CD14-positive monocyte (primary cell): Measurements from ENCODE around the gene MRPS16. TPM values are rescaled to one million over a fixed set of nuclear protein-coding genes. Genes with fewer than 3 reads are reported as not detected.

ENCODE experiments used
- DNase-seq, 3 donors: peaks; one replicate each; pipeline ENCODE4 v3.0.0-alpha.2; 2011 to 2022
- H2AFZ ChIP-seq: 2 replicates; pipeline ENCODE4 v1.6.0; 2012; ENCODE audit warnings: mild to moderate bottlenecking, low read depth, low read length, inconsistent platforms; ENCODE audit not compliant: insufficient read depth, poor library complexity, severe bottlenecking
- H3K27ac ChIP-seq, 2 donors: 1 replicate in 1 of 2; 2 replicates in 1 of 2; pipeline ENCODE4 v1.5.1; 2012 to 2013; ENCODE audit warnings: low read length in 2 of 2, control low read depth in 1 of 2, inconsistent platforms in 1 of 2, low read depth in 1 of 2, mild to moderate bottlenecking in 1 of 2
- H3K27me3 ChIP-seq, 2 donors: one replicate each; pipeline versions ENCODE4 v1.6.0 to v1.6.1; 2011 to 2013; ENCODE audit warnings: low read length in 2 of 2; ENCODE audit not compliant: control insufficient read depth in 2 of 2, insufficient read depth in 2 of 2
- H3K36me3 ChIP-seq, 2 donors: replicated peaks in 1 of 2; 1 replicate in 1 of 2; 2 replicates in 1 of 2; pipeline versions ENCODE4 v1.5.1 to v1.6.1; 2012 to 2013; ENCODE audit warnings: low read length in 2 of 2, control low read depth in 1 of 2, inconsistent platforms in 1 of 2, mild to moderate bottlenecking in 1 of 2; ENCODE audit not compliant: insufficient read depth in 2 of 2, control insufficient read depth in 1 of 2
- H3K4me1 ChIP-seq, 2 donors: 1 replicate in 1 of 2; 2 replicates in 1 of 2; pipeline versions ENCODE4 v1.5.1 to v1.6.1; 2012 to 2013; ENCODE audit warnings: low read length in 2 of 2, control low read depth in 1 of 2, inconsistent platforms in 1 of 2, mild to moderate bottlenecking in 1 of 2, moderate library complexity in 1 of 2; ENCODE audit not compliant: insufficient read depth in 2 of 2, control insufficient read depth in 1 of 2
- H3K4me2 ChIP-seq: replicated peaks from 2 replicates; pipeline ENCODE3; 2012; ENCODE audit warnings: low read length, moderate library complexity, mild to moderate bottlenecking; ENCODE audit not compliant: poor library complexity, severe bottlenecking; ENCODE audit errors: extremely low read depth
- H3K4me3 ChIP-seq, 3 experiments: fragments of 200-600 bp in 1 of 3; sonication (generic) in 1 of 3; replicated peaks in 1 of 3; 1 replicate in 2 of 3; 2 replicates in 1 of 3; pipeline ENCODE4 v1.5.1; 2011 to 2013; ENCODE audit warnings: low read length in 3 of 3, mild to moderate bottlenecking in 3 of 3, control low read depth in 2 of 3, low read depth in 2 of 3, inconsistent platforms in 1 of 3, moderate library complexity in 1 of 3
- H3K79me2 ChIP-seq: 2 replicates; pipeline ENCODE4 v1.6.0; 2012; ENCODE audit warnings: mild to moderate bottlenecking, control low read depth, inconsistent platforms, low read length, moderate library complexity; ENCODE audit not compliant: insufficient read depth
- H3K9ac ChIP-seq: 2 replicates; pipeline ENCODE4 v1.6.0; 2017; ENCODE audit warnings: low read length, mild to moderate bottlenecking; ENCODE audit not compliant: insufficient read depth, poor library complexity, severe bottlenecking
- H3K9me3 ChIP-seq, 2 donors: replicated peaks in 1 of 2; 1 replicate in 1 of 2; 2 replicates in 1 of 2; pipeline versions ENCODE4 v1.5.1 to v1.6.1; 2012 to 2013; ENCODE audit warnings: low read length in 2 of 2, control low read depth in 1 of 2; ENCODE audit not compliant: control insufficient read depth in 1 of 2, insufficient read depth in 1 of 2
- H4K20me1 ChIP-seq: 2 replicates; pipeline ENCODE4 v1.6.0; 2012; ENCODE audit warnings: mild to moderate bottlenecking, low read length, control low read depth, moderate library complexity; ENCODE audit not compliant: insufficient read depth
- H3K27ac Mint-ChIP-seq, 7 donors: one replicate each; pipeline ENCODE4 v1.8.0; 2020; ENCODE audit warnings: mild to moderate bottlenecking in 7 of 7, mixed read lengths in 7 of 7, moderate library complexity in 6 of 7, inconsistent platforms in 2 of 7
- H3K27me3 Mint-ChIP-seq, 3 donors: one replicate each; pipeline ENCODE4 v1.8.0; 2021 to 2022; ENCODE audit warnings: low read depth in 3 of 3, mild to moderate bottlenecking in 3 of 3, mixed read lengths in 3 of 3, moderate library complexity in 3 of 3, inconsistent platforms in 1 of 3
- H3K36me3 Mint-ChIP-seq, 2 donors: one replicate each; pipeline ENCODE4 v1.8.0; 2020; ENCODE audit warnings: mixed read lengths in 2 of 2, inconsistent platforms in 1 of 2, mild to moderate bottlenecking in 1 of 2
- H3K4me1 Mint-ChIP-seq: one replicate; pipeline ENCODE4 v1.8.0; 2020; ENCODE audit warnings: mild to moderate bottlenecking, mixed read lengths
- H3K4me3 Mint-ChIP-seq, 2 donors: one replicate each; pipeline ENCODE4 v1.8.0; 2020; ENCODE audit warnings: mild to moderate bottlenecking in 2 of 2, mixed read lengths in 2 of 2, moderate library complexity in 1 of 2
- H3K9me3 Mint-ChIP-seq, 7 donors: one replicate each; pipeline ENCODE4 v1.8.0; 2020 to 2022; ENCODE audit warnings: mixed read lengths in 7 of 7, mild to moderate bottlenecking in 6 of 7, moderate library complexity in 6 of 7, inconsistent platforms in 2 of 7
- CTCF ChIP-seq: fragments of 200-600 bp; IDR thresholded peaks from one replicate; pipeline ENCODE4 v1.8.0; 2022; ENCODE audit warnings: antibody characterized with exemption, mild to moderate bottlenecking
- WGBS: methylation state at CpG from one replicate; pipeline ENCODE4 v1.1.5; 2013; ENCODE audit warnings: missing lambda C conversion rate; ENCODE audit not compliant: insufficient coverage; 5-methylcytosine and 5-hydroxymethylcytosine counted together
- intact Hi-C, 2 donors: fragments of 100-400 bp; cut with micrococcal nuclease; formaldehyde crosslinking; loops; one replicate each; pipeline versions ENCODE4 v1.15.0 to v1.15.1; 2023
- polyA plus RNA-seq, 3 donors: library from polyadenylated mRNA; depleted of rRNA in 1 of 3; unstranded in 2 of 3; stranded (reverse) in 1 of 3; fragments of 300-500 nt in 2 of 3; fragments of >200 nt in 1 of 3; fragmentation: Illumina TruSeq in 2 of 3; gene quantifications; 1 replicate in 2 of 3; 2 replicates in 1 of 3; pipeline ENCODE4 v1.2.3, GENCODE V29; 2012 to 2021

MRPS16 gene
- polyA plus RNA-seq, 3 donors = 20.9 to 102 (median 78.6) TPM

- Mint-ChIP-seq H3K4me1 (no peaks in the 10 kb centered on the region), H3K27ac (no peak overlapping the region), H3K9me3 (peaks cover 0 to 2% (median 0%) of the 10 kb centered on the region in 7 donors), H3K27me3 (no peaks in the 10 kb centered on the region), H3K36me3 (peaks cover 43 to 46% of the 10 kb centered on the region in 2 donors), H3K4me3 (no peak overlapping the region)
- intact Hi-C loops = no loop called here
- peaks cover 13 to 49% of the 10 kb centered on the region in 2 donors for H3K36me3 ChIP-seq
- no peaks in the 10 kb centered on the region for H3K4me1 ChIP-seq
- no peak overlapping the region for H3K9ac ChIP-seq
- TF ChIP-seq CTCF = no peak
- no peak for DNase-seq
- H4K20me1 ChIP-seq = no peaks in the 10 kb centered on the region
- H3K9me3 ChIP-seq = no peaks in the 10 kb centered on the region
- H3K27me3 ChIP-seq = no peaks in the 10 kb centered on the region
- no peak overlapping the region for H3K27ac ChIP-seq
- WGBS = no CpG with 5 or more reads among the region's 3 CpGs
- H2AFZ ChIP-seq = no peak overlapping the region
- H3K4me2 ChIP-seq = no peak overlapping the region
- H3K79me2 ChIP-seq = no peaks in the 10 kb centered on the region
- no peak overlapping the region for H3K4me3 ChIP-seq
Measured at GRCh38 chr10:73210395-73211105, 41.9 kb downstream of the MRPS16 start.

- H3K27ac ChIP-seq = no peak overlapping the region
- H3K79me2 ChIP-seq = no peaks in the 10 kb centered on the region
- no peak overlapping the region for H3K4me2 ChIP-seq
- no peaks in the 10 kb centered on the region for H4K20me1 ChIP-seq
- H3K4me1 Mint-ChIP-seq = no peaks in the 10 kb centered on the region
- DNase-seq = no peak
- peaks cover 39 to 41% of the 10 kb centered on the region in 2 donors for H3K36me3 Mint-ChIP-seq
- H3K4me1 ChIP-seq = no peaks in the 10 kb centered on the region
- peaks cover 13 to 47% of the 10 kb centered on the region in 2 donors for H3K36me3 ChIP-seq
- H3K27me3 ChIP-seq = no peaks in the 10 kb centered on the region
- no peak overlapping the region for H3K4me3 ChIP-seq
- no peaks in the 10 kb centered on the region for H3K9me3 ChIP-seq
- H3K9ac ChIP-seq = no peak overlapping the region
- no peak overlapping the region for H3K4me3 Mint-ChIP-seq
- H3K27ac Mint-ChIP-seq = no peak overlapping the region
- intact Hi-C loops = no loop called here
- WGBS = 44% methylated on average over 1 of the region's 1 CpG
- no peaks in the 10 kb centered on the region for H3K9me3 Mint-ChIP-seq
- H3K27me3 Mint-ChIP-seq = no peaks in the 10 kb centered on the region
- no peak overlapping the region for H2AFZ ChIP-seq
- no peak for TF ChIP-seq CTCF
Measured at GRCh38 chr10:73209705-73210104, 42.7 kb downstream of the MRPS16 start.
